Stimulated activated CD4-positive, alpha-beta T cell treated with anti-CD3 and anti-CD28 coated beads, Interleukin-4, amount 100 ng/mL, for 24 hours (primary cell): ENCODE measurements around the gene CTBS.
"Not testable (repeated sequence)": the region's sequence is repeated elsewhere in the genome, so short reads cannot be mapped to it uniquely, and the experiment has no call there.

Experiments
- DNase-seq: peaks from one replicate; pipeline ENCODE4 v3.0.0-alpha.2; 2020

The CTBS gene

GRCh38 chr1:84584126-84584525 is 9.9 kb upstream of the CTBS start:
- DNase-seq: no peak

- no peak for DNase-seq
Measured at GRCh38 chr1:84583648-84584047, 9.4 kb upstream of the CTBS start.

- DNase-seq: no peak
Measured at GRCh38 chr1:84582802-84583587, 8.8 kb upstream of the CTBS start.

GRCh38 chr1:84581648-84582047 is 7.4 kb upstream of the CTBS start:
- no peak for DNase-seq

- DNase-seq: no peak
Measured at GRCh38 chr1:84574936-84575335, 696 bp upstream of the CTBS start.

- DNase-seq: no peak
Measured at GRCh38 chr1:84573481-84573966, 716 bp downstream of the CTBS start.

GRCh38 chr1:84571150-84571535 is 3.1 kb downstream of the CTBS start:
- no peak for DNase-seq

GRCh38 chr1:84570436-84571149 is 3.6 kb downstream of the CTBS start:
- no peak for DNase-seq

GRCh38 chr1:84569216-84569615 is 5.0 kb downstream of the CTBS start:
- no peak for DNase-seq

GRCh38 chr1:84550826-84551225 is 23.4 kb downstream of the CTBS start:
- no peak for DNase-seq

GRCh38 chr1:84541679-84542078 is 32.6 kb downstream of the CTBS start:
- no peak for DNase-seq

GRCh38 chr1:84540759-84541158 is 33.5 kb downstream of the CTBS start:
- no peak for DNase-seq

- no peak for DNase-seq
Measured at GRCh38 chr1:84539972-84540371, 34.3 kb downstream of the CTBS start.

GRCh38 chr1:84538599-84538998 is 35.6 kb downstream of the CTBS start:
- no peak for DNase-seq

- DNase-seq: no peak
Measured at GRCh38 chr1:84525779-84526178, 48.5 kb downstream of the CTBS start.

GRCh38 chr1:84524590-84524989 is 49.6 kb downstream of the CTBS start:
- DNase-seq: no peak

- DNase-seq: no peak
Measured at GRCh38 chr1:84510668-84511067, 63.6 kb downstream of the CTBS start.

GRCh38 chr1:84510165-84510564 is 64.1 kb downstream of the CTBS start:
- no peak for DNase-seq

GRCh38 chr1:84509029-84509428 is 65.2 kb downstream of the CTBS start:
- DNase-seq: no peak

GRCh38 chr1:84508510-84508909 is 65.7 kb downstream of the CTBS start:
- no peak for DNase-seq

GRCh38 chr1:84507887-84508286 is 66.4 kb downstream of the CTBS start:
- not testable (repeated sequence) for DNase-seq

- DNase-seq: no peak
Measured at GRCh38 chr1:84506729-84507453, 67.3 kb downstream of the CTBS start.

- DNase-seq: peak; percentile 97
Measured at GRCh38 chr1:84506002-84506728, 68.1 kb downstream of the CTBS start, which contains the start of the genes GNG5 and SPATA1. GNG5 (minus strand) TSS chr1:84506581; CDS start chr1:84506091, 490 bp downstream. SPATA1 (plus strand) TSS chr1:84506386; CDS start chr1:84516360, 9,974 bp downstream.
